HG02981 (cell line): ENCODE data around the gene GRM6.

Source experiments
- ATAC-seq: cut with Tn5 transposase; IDR thresholded peaks from one replicate; pipeline ENCODE4 v1.9.1; 2021; ENCODE audit warnings: mild to moderate bottlenecking, moderate library complexity; ENCODE audit not compliant: unreplicated experiment

GRM6 gene

GRCh38 chr5:178984145-178985072 lies 10.7 kb downstream of the GRM6 start:
- no peak for ATAC-seq

GRCh38 chr5:178983728-178984127 lies 11.4 kb downstream of the GRM6 start:
- ATAC-seq: no peak

GRCh38 chr5:178982941-178983340 lies 12.2 kb downstream of the GRM6 start:
- ATAC-seq: no peak

DNA sequence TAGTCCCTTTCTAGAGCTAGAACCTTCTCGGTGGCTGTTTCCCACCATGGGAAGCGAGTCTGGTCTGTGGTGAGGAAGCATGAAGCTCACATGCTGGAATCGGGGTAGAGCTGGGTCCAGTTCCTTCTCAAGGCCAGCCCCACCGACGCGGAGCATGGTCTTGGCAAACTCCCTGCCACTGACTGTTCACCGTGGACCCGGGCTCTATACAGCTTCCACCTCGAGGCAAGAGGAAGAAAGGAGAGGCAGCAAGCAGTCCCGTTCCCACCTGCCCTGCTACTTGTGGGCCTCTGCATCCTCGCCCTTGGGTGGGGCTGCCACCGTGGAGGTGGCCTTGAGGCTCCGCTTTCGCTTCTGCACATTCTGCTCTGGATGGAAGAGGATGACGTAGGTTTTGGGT lies 13.7 kb downstream of the GRM6 start:
- no peak for ATAC-seq

DNA sequence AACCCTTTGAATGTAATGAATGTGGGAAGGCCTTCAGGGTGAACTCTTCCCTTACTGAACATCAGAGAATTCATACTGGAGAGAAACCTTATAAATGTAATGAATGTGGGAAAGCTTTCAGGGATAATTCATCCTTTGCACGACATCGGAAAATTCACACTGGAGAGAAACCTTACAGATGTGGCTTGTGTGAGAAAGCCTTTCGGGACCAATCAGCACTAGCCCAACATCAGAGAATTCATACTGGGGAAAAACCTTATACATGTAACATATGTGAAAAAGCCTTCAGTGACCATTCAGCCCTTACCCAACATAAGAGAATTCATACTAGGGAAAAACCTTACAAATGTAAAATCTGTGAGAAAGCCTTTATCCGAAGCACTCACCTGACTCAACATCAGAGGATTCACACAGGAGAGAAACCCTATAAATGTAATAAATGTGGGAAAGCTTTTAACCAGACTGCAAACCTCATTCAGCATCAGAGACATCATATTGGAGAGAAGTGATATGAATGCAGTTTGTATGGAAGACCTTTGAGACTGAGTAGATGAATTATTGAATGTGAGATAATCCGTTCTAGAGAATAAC lies 29.6 kb downstream of the GRM6 start:
- ATAC-seq: no peak

GRCh38 chr5:178941361-178941760 lies 53.8 kb downstream of the GRM6 start:
- no peak for ATAC-seq

DNA sequence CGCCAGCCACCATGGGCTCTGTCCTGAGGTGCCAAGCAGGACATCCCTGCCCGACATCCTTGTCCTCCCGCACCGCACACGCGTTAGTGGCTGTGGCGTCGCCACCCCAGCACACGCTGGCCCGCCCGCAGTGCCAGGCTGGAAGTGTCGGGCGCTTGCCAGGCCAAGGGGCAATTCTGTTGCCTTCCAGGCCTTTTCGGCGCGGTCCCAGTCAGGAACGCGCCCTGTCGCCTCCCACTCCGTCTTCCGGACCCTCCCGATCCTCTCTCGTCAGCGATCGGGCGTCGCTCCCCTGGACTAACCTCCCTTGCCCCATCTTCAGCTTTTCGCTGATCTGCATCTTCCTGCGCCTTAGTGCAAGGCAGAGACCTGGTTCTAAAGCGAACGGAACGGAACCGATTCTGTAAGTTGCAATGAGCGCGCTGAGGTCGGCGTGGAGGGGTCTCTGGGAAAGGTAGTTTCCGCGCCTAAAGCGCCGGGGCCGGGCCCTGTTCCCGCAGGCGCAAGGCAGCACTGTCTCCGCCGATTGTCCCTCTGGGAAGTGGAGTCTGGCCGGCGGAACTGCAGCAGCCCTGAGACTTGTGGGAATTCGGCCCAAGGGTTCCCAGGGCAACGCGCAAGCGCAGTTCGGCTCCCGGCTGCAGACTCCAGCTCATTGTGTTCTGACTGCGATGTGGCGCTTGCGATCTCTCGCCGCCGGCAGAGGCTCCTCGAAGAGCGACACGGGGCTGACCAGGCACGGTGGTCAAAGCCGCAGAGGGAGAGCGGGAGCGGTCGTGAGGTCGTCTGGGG lies 54.4 kb downstream of the GRM6 start, which contains the start of gene ZNF454:
TSS of gene ZNF454 (plus strand) at position 630 of the 792 bp plus-strand sequence. CDS start 1,594 bp downstream, outside the sequence.
- ATAC-seq: no peak

DNA sequence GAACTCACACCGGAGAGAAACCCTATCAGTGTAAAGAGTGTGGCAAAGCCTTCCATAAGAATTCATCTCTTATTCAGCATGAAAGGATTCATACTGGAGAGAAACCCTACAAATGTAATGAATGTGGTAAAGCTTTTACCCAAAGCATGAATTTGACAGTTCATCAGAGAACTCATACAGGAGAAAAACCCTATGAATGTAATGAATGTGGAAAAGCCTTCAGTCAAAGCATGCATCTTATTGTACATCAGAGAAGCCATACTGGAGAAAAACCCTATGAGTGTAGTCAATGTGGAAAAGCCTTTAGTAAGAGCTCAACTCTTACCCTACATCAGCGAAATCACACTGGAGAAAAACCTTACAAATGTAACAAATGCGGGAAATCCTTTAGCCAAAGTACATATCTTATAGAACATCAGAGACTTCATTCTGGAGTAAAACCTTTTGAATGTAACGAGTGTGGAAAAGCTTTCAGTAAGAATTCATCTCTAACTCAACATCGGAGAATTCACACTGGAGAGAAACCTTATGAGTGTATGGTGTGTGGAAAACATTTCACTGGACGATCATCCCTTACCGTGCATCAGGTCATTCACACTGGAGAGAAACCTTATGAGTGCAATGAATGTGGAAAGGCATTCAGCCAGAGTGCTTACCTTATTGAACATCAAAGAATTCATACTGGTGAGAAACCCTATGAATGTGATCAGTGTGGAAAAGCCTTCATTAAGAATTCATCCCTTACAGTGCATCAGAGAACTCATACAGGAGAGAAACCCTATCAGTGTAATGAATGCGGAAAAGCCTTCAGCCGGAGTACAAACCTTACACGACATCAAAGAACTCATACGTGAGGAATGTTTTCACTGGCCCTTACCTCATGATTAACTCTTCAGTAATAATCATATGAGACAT lies 63.0 kb downstream of the GRM6 start:
- no peak for ATAC-seq
